IMR-90 (cell line): ENCODE measurements around the gene CT45A1.
"Not testable (repeated sequence)": the region's sequence is repeated elsewhere in the genome, so short reads cannot be mapped to it uniquely, and the experiment has no call there.

Experiments
- CHD1 ChIP-seq: IDR thresholded peaks from 2 replicates; pipeline ENCODE4 v1.6.1; 2012; ENCODE audit warnings: low read depth, low read length, improper control_type of control experiment
- MAFK ChIP-seq: IDR thresholded peaks from 2 replicates; pipeline ENCODE4 v1.6.1; 2012; ENCODE audit warnings: low read depth, low read length, improper control_type of control experiment
- MAZ ChIP-seq: IDR thresholded peaks from 2 replicates; pipeline ENCODE4 v1.6.1; 2012; ENCODE audit warnings: low read depth, mild to moderate bottlenecking, low read length, improper control_type of control experiment, moderate library complexity, borderline replicate concordance
- NFE2L2 ChIP-seq: fragments of 150-350 bp; IDR thresholded peaks from 2 replicates; pipeline ENCODE4 v1.6.1; 2016; ENCODE audit warnings: low read depth, mild to moderate bottlenecking, low read length
- POLR2A ChIP-seq: IDR thresholded peaks from 2 replicates; pipeline ENCODE4 v1.6.1; 2012; ENCODE audit warnings: mild to moderate bottlenecking, low read depth, low read length
- RAD21 ChIP-seq: IDR thresholded peaks from 2 replicates; pipeline ENCODE4 v1.6.1; 2012; ENCODE audit warnings: low read length, improper control_type of control experiment
- RCOR1 ChIP-seq: IDR thresholded peaks from 2 replicates; pipeline ENCODE4 v1.6.1; 2012; ENCODE audit warnings: mild to moderate bottlenecking, low read length, improper control_type of control experiment; ENCODE audit not compliant: insufficient replicate concordance
- RFX5 ChIP-seq: IDR thresholded peaks from 2 replicates; pipeline ENCODE4 v1.8.0; 2012; ENCODE audit warnings: low read depth, mild to moderate bottlenecking, low read length, moderate library complexity
- SMC3 ChIP-seq: fragments of 150-350 bp; IDR thresholded peaks from 2 replicates; pipeline ENCODE4 v1.6.1; 2016; ENCODE audit warnings: low read depth, mild to moderate bottlenecking, antibody characterized with exemption, low read length, moderate library complexity
- TF ChIP-seq, protein P1 (sequence below): conservative IDR thresholded peaks from 2 replicates; pipeline ENCODE4 v1.5.1; 2012; ENCODE audit warnings: mild to moderate bottlenecking, low read depth, low read length, improper control_type of control experiment
- TF ChIP-seq, protein P2 (sequence below): fragments of 150-350 bp; IDR thresholded peaks from 2 replicates; pipeline ENCODE4 v1.6.1; 2017; ENCODE audit warnings: mild to moderate bottlenecking, antibody characterized with exemption, low read length, low read depth

DNA sequence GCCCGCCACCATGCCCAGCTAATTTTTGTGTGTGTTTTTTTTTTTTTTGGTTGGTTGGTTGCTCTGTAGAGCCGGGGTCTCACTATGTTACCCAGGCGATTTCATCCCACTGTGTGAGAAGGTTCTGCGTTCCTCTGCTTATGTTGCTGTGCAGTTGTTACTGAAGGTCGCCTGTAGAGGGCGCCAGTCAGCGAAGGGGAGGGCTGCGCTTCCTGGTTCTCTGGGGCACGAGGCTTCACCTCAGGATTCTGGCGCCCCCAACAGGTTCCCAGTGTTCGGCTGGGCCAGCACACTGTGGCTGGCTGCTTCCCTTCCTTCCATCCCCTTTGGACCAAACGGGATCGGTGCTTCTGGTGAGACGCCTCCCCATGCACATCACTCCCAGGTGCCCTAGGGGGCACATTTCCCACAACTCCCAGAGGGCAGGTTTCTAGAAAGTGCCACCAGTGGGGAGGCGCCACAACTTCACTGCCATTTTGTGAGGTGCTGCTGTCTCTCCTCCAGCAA lies at the start of gene CT45A1:
- TF ChIP-seq POLR2A, RAD21, RCOR1, SMC3, MAZ, RFX5, MAFK, CHD1, NFE2L2: not testable (repeated sequence)
- TF ChIP-seq, protein P1, sequence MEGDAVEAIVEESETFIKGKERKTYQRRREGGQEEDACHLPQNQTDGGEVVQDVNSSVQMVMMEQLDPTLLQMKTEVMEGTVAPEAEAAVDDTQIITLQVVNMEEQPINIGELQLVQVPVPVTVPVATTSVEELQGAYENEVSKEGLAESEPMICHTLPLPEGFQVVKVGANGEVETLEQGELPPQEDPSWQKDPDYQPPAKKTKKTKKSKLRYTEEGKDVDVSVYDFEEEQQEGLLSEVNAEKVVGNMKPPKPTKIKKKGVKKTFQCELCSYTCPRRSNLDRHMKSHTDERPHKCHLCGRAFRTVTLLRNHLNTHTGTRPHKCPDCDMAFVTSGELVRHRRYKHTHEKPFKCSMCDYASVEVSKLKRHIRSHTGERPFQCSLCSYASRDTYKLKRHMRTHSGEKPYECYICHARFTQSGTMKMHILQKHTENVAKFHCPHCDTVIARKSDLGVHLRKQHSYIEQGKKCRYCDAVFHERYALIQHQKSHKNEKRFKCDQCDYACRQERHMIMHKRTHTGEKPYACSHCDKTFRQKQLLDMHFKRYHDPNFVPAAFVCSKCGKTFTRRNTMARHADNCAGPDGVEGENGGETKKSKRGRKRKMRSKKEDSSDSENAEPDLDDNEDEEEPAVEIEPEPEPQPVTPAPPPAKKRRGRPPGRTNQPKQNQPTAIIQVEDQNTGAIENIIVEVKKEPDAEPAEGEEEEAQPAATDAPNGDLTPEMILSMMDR = not testable (repeated sequence)
- TF ChIP-seq, protein P2, sequence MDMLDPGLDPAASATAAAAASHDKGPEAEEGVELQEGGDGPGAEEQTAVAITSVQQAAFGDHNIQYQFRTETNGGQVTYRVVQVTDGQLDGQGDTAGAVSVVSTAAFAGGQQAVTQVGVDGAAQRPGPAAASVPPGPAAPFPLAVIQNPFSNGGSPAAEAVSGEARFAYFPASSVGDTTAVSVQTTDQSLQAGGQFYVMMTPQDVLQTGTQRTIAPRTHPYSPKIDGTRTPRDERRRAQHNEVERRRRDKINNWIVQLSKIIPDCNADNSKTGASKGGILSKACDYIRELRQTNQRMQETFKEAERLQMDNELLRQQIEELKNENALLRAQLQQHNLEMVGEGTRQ = not testable (repeated sequence)
